GM23338 (cell line): ENCODE results near the gene PHLDB2. TPM values are rescaled to one million over a fixed set of nuclear protein-coding genes. Genes with fewer than 3 reads are reported as not detected.

Experiments
- ATAC-seq: fragments of 200-7000 bp; cut with Tn5 transposase; 3 replicates; pipeline ENCODE4 v1.9.1; 2020
- DNase-seq: peaks from one replicate; pipeline ENCODE4 v3.0.0-alpha.2; 2015; ENCODE audit warnings: low spot score
- H2AFZ ChIP-seq: fragments of 200-600 bp; sonication (generic); 2 replicates; pipeline ENCODE4 v1.8.0; 2016; ENCODE audit warnings: antibody characterized with exemption, mild to moderate bottlenecking, moderate library complexity
- H3F3A ChIP-seq: fragments of 200-600 bp; sonication (generic); replicated peaks from 2 replicates; pipeline ENCODE4 v1.8.0; 2017; ENCODE audit warnings: antibody characterized with exemption, mixed run types, low read depth
- H3K27ac ChIP-seq: fragments of 200-600 bp; sonication (generic); 2 replicates; pipeline ENCODE4 v1.6.1; 2016; ENCODE audit warnings: low read depth
- H3K27me3 ChIP-seq: fragments of 200-600 bp; sonication (generic); 2 replicates; pipeline ENCODE4 v1.8.0; 2016; ENCODE audit warnings: mild to moderate bottlenecking, mixed run types, moderate library complexity; ENCODE audit not compliant: insufficient read depth
- H3K36me3 ChIP-seq: fragments of 200-600 bp; sonication (generic); 2 replicates; pipeline ENCODE4 v1.8.0; 2016; ENCODE audit warnings: mild to moderate bottlenecking; ENCODE audit not compliant: insufficient read depth
- H3K4me1 ChIP-seq: fragments of 200-600 bp; sonication (generic); 2 replicates; pipeline ENCODE4 v1.8.0; 2016; ENCODE audit warnings: mild to moderate bottlenecking, moderate library complexity; ENCODE audit not compliant: insufficient read depth
- H3K4me2 ChIP-seq: fragments of 200-600 bp; sonication (generic); 2 replicates; pipeline ENCODE4 v1.7.1; 2017; ENCODE audit warnings: mixed run types
- H3K4me3 ChIP-seq: fragments of 200-600 bp; sonication (generic); 2 replicates; pipeline ENCODE4 v1.6.1; 2016; ENCODE audit warnings: mixed run types
- H3K79me2 ChIP-seq: fragments of 200-600 bp; sonication (generic); replicated peaks from 2 replicates; pipeline ENCODE4 v1.8.0; 2017; ENCODE audit warnings: mild to moderate bottlenecking; ENCODE audit not compliant: insufficient read depth
- H3K9me2 ChIP-seq: fragments of 200-600 bp; sonication (generic); 2 replicates; pipeline ENCODE4 v1.8.0; 2017; ENCODE audit not compliant: insufficient read depth
- H4K20me1 ChIP-seq: fragments of 200-600 bp; sonication (generic); replicated peaks from 2 replicates; pipeline ENCODE4 v1.8.0; 2017; ENCODE audit warnings: mild to moderate bottlenecking; ENCODE audit not compliant: insufficient read depth
- H3K27ac Mint-ChIP-seq: 2 replicates; pipeline ENCODE4 v1.8.0; 2020; ENCODE audit warnings: inconsistent platforms, mild to moderate bottlenecking, moderate library complexity, mixed read lengths
- H3K27me3 Mint-ChIP-seq: 3 replicates; pipeline ENCODE4 v1.8.0; 2022; ENCODE audit warnings: low read depth, mild to moderate bottlenecking, moderate library complexity, mixed read lengths, inconsistent platforms; ENCODE audit not compliant: insufficient read depth, poor library complexity
- H3K36me3 Mint-ChIP-seq: 3 replicates; pipeline ENCODE4 v1.8.0; 2021; ENCODE audit warnings: low read depth, mild to moderate bottlenecking, inconsistent platforms, moderate library complexity, mixed read lengths
- H3K4me1 Mint-ChIP-seq: 3 replicates; pipeline ENCODE4 v1.8.0; 2020; ENCODE audit warnings: mild to moderate bottlenecking, inconsistent platforms, mixed read lengths
- H3K4me3 Mint-ChIP-seq: 3 replicates; pipeline ENCODE4 v1.8.0; 2021; ENCODE audit warnings: moderate library complexity, mild to moderate bottlenecking, inconsistent platforms, mixed read lengths
- H3K9me3 Mint-ChIP-seq: 3 replicates; pipeline ENCODE4 v1.8.0; 2020; ENCODE audit warnings: moderate library complexity, mild to moderate bottlenecking, inconsistent platforms, mixed read lengths
- CREB1 ChIP-seq: fragments of 250-450 bp; sonication (Bioruptor Pico); IDR thresholded peaks from 2 replicates; pipeline ENCODE4 v1.5.0; 2020; ENCODE audit warnings: low read depth, mild to moderate bottlenecking, moderate library complexity
- EZH2phosphoT487 ChIP-seq: fragments of 200-600 bp; sonication (generic); IDR thresholded peaks from one replicate; pipeline ENCODE4 v1.8.1; 2018; ENCODE audit warnings: antibody characterized with exemption; ENCODE audit not compliant: unreplicated experiment
- JUNB ChIP-seq: IDR thresholded peaks from one replicate; pipeline ENCODE4 v1.6.1; 2016; ENCODE audit warnings: antibody characterized with exemption; ENCODE audit not compliant: unreplicated experiment
- NANOG ChIP-seq: IDR thresholded peaks from 2 replicates; pipeline ENCODE4 v1.6.1; 2016; ENCODE audit warnings: antibody characterized with exemption, borderline replicate concordance
- POLR2AphosphoS5 ChIP-seq: IDR thresholded peaks from 2 replicates; pipeline ENCODE4 v1.6.1; 2016; ENCODE audit warnings: antibody characterized with exemption, low read depth
- STAT1 ChIP-seq: IDR thresholded peaks from one replicate; pipeline ENCODE4 v1.6.1; 2016; ENCODE audit warnings: antibody characterized with exemption; ENCODE audit not compliant: unreplicated experiment
- ZNF114 ChIP-seq: fragments of 250-450 bp; sonication (Bioruptor Pico); IDR thresholded peaks from 2 replicates; pipeline ENCODE4 v1.5.0; 2020; ENCODE audit warnings: mild to moderate bottlenecking, moderate library complexity
- ZNF331 ChIP-seq: fragments of 250-450 bp; sonication (Bioruptor Pico); IDR thresholded peaks from 2 replicates; pipeline ENCODE4 v1.5.0; 2020; ENCODE audit warnings: low read depth, mild to moderate bottlenecking, moderate library complexity
- polyA plus RNA-seq: library from polyadenylated mRNA; unstranded; fragments of >200 nt; fragmentation: Nextera tagmentation; extraction: Ambion mirVana; gene quantifications from 2 replicates; pipeline ENCODE4 v1.2.1, GENCODE V29; 2016
- total RNA-seq: library from RNA; depleted of rRNA; stranded (reverse); fragments of >200 nt; shearing (Covaris generic); gene quantifications from 2 replicates; pipeline ENCODE4 v1.2.3, GENCODE V29; 2014
- TF ChIP-seq, protein P1 (sequence below): IDR thresholded peaks from 2 replicates; pipeline ENCODE4 v1.6.1; 2016; ENCODE audit warnings: antibody characterized with exemption
- TF ChIP-seq, protein P2 (sequence below): fragments of 250-450 bp; sonication (Bioruptor Pico); IDR thresholded peaks from 2 replicates; pipeline ENCODE4 v1.5.0; 2020; ENCODE audit warnings: mild to moderate bottlenecking, moderate library complexity
- TF ChIP-seq, protein P3 (sequence below), 2 experiments: fragments of 200-600 bp in 1 of 2; sonication (generic) in 1 of 2; conservative IDR thresholded peaks; 2 replicates each; pipeline versions ENCODE4 v1.5.1 to v1.6.1; 2016 to 2017; ENCODE audit warnings: antibody characterized with exemption in 2 of 2, low read depth in 2 of 2, mild to moderate bottlenecking in 2 of 2, moderate library complexity in 1 of 2
- TF ChIP-seq, protein P4 (sequence below): IDR thresholded peaks from one replicate; pipeline ENCODE4 v1.6.1; 2018; ENCODE audit warnings: antibody characterized with exemption; ENCODE audit not compliant: unreplicated experiment

PHLDB2 gene
- total and polyA plus RNA-seq, 2 experiments from 2014 or later: 19.5 to 33.7 TPM

DNA sequence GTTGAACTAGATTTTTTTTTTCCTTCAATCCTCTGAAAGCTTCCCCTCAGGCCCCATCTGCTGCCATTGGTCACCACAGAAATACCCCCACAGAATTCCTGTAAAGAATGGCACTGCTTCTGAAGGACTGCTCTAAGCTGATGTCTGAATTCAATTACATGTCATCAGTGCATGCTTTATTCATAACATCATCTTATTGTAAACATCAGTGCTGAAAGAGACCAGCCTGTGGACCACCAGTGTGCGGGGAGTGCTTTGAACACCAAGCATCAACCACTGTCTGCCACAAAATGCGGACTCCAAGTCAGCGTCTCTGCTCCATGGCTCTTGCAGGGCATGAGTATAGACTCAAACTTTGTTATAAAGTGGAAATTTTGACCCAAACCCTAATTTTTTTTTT lies 11.6 kb downstream of the PHLDB2 start:
- Histone ChIP-seq H2AFZ (no peak overlapping the region), H3K27ac (no peak overlapping the region), H3K4me1 (peaks cover 53% of the 10 kb centered on the region), H4K20me1 (no peaks in the 10 kb centered on the region), H3K27me3 (no peaks in the 10 kb centered on the region), H3K4me2 (no peak overlapping the region), H3K9me2 (no peaks in the 10 kb centered on the region), H3K79me2 (peaks cover 81% of the 10 kb centered on the region), H3F3A (no peaks in the 10 kb centered on the region), H3K4me3 (no peak overlapping the region), H3K36me3 (no peaks in the 10 kb centered on the region)
- H3K27ac Mint-ChIP-seq: no peak overlapping the region
- H3K4me3 Mint-ChIP-seq: no peak overlapping the region
- H3K36me3 Mint-ChIP-seq: no peaks in the 10 kb centered on the region; the same call in 2 of the 3 replicates
- DNase-seq: no peak
- no peaks in the 10 kb centered on the region for H3K27me3 Mint-ChIP-seq
- no peak for ATAC-seq
- no peaks in the 10 kb centered on the region for H3K9me3 Mint-ChIP-seq
- peaks cover 54% of the 10 kb centered on the region for H3K4me1 Mint-ChIP-seq
- no peak for TF ChIP-seq ZNF331
- TF ChIP-seq, protein P1, sequence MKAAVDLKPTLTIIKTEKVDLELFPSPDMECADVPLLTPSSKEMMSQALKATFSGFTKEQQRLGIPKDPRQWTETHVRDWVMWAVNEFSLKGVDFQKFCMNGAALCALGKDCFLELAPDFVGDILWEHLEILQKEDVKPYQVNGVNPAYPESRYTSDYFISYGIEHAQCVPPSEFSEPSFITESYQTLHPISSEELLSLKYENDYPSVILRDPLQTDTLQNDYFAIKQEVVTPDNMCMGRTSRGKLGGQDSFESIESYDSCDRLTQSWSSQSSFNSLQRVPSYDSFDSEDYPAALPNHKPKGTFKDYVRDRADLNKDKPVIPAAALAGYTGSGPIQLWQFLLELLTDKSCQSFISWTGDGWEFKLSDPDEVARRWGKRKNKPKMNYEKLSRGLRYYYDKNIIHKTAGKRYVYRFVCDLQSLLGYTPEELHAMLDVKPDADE: no peak
- TF ChIP-seq POLR2AphosphoS5: no peak
- TF ChIP-seq EZH2phosphoT487: no peak
- TF ChIP-seq NANOG: no peak
- TF ChIP-seq, protein P2, sequence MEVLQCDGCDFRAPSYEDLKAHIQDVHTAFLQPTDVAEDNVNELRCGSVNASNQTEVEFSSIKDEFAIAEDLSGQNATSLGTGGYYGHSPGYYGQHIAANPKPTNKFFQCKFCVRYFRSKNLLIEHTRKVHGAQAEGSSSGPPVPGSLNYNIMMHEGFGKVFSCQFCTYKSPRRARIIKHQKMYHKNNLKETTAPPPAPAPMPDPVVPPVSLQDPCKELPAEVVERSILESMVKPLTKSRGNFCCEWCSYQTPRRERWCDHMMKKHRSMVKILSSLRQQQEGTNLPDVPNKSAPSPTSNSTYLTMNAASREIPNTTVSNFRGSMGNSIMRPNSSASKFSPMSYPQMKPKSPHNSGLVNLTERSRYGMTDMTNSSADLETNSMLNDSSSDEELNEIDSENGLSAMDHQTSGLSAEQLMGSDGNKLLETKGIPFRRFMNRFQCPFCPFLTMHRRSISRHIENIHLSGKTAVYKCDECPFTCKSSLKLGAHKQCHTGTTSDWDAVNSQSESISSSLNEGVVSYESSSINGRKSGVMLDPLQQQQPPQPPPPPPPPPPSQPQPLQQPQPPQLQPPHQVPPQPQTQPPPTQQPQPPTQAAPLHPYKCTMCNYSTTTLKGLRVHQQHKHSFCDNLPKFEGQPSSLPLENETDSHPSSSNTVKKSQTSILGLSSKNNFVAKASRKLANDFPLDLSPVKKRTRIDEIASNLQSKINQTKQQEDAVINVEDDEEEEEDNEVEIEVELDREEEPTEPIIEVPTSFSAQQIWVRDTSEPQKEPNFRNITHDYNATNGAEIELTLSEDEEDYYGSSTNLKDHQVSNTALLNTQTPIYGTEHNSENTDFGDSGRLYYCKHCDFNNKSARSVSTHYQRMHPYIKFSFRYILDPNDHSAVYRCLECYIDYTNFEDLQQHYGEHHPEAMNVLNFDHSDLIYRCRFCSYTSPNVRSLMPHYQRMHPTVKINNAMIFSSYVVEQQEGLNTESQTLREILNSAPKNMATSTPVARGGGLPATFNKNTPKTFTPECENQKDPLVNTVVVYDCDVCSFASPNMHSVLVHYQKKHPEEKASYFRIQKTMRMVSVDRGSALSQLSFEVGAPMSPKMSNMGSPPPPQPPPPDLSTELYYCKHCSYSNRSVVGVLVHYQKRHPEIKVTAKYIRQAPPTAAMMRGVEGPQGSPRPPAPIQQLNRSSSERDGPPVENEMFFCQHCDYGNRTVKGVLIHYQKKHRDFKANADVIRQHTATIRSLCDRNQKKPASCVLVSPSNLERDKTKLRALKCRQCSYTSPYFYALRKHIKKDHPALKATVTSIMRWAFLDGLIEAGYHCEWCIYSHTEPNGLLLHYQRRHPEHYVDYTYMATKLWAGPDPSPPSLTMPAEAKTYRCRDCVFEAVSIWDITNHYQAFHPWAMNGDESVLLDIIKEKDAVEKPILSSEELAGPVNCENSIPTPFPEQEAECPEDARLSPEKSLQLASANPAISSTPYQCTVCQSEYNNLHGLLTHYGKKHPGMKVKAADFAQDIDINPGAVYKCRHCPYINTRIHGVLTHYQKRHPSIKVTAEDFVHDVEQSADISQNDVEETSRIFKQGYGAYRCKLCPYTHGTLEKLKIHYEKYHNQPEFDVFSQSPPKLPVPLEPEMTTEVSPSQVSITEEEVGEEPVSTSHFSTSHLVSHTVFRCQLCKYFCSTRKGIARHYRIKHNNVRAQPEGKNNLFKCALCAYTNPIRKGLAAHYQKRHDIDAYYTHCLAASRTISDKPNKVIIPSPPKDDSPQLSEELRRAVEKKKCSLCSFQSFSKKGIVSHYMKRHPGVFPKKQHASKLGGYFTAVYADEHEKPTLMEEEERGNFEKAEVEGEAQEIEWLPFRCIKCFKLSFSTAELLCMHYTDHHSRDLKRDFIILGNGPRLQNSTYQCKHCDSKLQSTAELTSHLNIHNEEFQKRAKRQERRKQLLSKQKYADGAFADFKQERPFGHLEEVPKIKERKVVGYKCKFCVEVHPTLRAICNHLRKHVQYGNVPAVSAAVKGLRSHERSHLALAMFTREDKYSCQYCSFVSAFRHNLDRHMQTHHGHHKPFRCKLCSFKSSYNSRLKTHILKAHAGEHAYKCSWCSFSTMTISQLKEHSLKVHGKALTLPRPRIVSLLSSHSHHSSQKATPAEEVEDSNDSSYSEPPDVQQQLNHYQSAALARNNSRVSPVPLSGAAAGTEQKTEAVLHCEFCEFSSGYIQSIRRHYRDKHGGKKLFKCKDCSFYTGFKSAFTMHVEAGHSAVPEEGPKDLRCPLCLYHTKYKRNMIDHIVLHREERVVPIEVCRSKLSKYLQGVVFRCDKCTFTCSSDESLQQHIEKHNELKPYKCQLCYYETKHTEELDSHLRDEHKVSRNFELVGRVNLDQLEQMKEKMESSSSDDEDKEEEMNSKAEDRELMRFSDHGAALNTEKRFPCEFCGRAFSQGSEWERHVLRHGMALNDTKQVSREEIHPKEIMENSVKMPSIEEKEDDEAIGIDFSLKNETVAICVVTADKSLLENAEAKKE: no peak
- TF ChIP-seq, protein P3, sequence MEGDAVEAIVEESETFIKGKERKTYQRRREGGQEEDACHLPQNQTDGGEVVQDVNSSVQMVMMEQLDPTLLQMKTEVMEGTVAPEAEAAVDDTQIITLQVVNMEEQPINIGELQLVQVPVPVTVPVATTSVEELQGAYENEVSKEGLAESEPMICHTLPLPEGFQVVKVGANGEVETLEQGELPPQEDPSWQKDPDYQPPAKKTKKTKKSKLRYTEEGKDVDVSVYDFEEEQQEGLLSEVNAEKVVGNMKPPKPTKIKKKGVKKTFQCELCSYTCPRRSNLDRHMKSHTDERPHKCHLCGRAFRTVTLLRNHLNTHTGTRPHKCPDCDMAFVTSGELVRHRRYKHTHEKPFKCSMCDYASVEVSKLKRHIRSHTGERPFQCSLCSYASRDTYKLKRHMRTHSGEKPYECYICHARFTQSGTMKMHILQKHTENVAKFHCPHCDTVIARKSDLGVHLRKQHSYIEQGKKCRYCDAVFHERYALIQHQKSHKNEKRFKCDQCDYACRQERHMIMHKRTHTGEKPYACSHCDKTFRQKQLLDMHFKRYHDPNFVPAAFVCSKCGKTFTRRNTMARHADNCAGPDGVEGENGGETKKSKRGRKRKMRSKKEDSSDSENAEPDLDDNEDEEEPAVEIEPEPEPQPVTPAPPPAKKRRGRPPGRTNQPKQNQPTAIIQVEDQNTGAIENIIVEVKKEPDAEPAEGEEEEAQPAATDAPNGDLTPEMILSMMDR (conservative IDR thresholded peaks at IDR 0.05; ENCODE audit: low read depth in 2 of 2): no peak
- TF ChIP-seq ZNF114 (CRISPR knock-in tag): no peak
- no peak for TF ChIP-seq STAT1
- no peak for TF ChIP-seq CREB1 (CRISPR knock-in tag)
- no peak for TF ChIP-seq JUNB
- TF ChIP-seq, protein P4, sequence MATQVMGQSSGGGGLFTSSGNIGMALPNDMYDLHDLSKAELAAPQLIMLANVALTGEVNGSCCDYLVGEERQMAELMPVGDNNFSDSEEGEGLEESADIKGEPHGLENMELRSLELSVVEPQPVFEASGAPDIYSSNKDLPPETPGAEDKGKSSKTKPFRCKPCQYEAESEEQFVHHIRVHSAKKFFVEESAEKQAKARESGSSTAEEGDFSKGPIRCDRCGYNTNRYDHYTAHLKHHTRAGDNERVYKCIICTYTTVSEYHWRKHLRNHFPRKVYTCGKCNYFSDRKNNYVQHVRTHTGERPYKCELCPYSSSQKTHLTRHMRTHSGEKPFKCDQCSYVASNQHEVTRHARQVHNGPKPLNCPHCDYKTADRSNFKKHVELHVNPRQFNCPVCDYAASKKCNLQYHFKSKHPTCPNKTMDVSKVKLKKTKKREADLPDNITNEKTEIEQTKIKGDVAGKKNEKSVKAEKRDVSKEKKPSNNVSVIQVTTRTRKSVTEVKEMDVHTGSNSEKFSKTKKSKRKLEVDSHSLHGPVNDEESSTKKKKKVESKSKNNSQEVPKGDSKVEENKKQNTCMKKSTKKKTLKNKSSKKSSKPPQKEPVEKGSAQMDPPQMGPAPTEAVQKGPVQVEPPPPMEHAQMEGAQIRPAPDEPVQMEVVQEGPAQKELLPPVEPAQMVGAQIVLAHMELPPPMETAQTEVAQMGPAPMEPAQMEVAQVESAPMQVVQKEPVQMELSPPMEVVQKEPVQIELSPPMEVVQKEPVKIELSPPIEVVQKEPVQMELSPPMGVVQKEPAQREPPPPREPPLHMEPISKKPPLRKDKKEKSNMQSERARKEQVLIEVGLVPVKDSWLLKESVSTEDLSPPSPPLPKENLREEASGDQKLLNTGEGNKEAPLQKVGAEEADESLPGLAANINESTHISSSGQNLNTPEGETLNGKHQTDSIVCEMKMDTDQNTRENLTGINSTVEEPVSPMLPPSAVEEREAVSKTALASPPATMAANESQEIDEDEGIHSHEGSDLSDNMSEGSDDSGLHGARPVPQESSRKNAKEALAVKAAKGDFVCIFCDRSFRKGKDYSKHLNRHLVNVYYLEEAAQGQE: no peak
